ENCODE data around the gene RNF207. TPM values are rescaled to one million over a fixed set of nuclear protein-coding genes. Genes with fewer than 3 reads are reported as not detected.

RNF207 gene
- total and polyA plus RNA-seq, 2 of the 8 experiments (the other 6 are each of a cell fraction or from before 2014, with no cell fraction given), result 3.9 to 5.4 TPM

- TF ChIP-seq, protein P1, sequence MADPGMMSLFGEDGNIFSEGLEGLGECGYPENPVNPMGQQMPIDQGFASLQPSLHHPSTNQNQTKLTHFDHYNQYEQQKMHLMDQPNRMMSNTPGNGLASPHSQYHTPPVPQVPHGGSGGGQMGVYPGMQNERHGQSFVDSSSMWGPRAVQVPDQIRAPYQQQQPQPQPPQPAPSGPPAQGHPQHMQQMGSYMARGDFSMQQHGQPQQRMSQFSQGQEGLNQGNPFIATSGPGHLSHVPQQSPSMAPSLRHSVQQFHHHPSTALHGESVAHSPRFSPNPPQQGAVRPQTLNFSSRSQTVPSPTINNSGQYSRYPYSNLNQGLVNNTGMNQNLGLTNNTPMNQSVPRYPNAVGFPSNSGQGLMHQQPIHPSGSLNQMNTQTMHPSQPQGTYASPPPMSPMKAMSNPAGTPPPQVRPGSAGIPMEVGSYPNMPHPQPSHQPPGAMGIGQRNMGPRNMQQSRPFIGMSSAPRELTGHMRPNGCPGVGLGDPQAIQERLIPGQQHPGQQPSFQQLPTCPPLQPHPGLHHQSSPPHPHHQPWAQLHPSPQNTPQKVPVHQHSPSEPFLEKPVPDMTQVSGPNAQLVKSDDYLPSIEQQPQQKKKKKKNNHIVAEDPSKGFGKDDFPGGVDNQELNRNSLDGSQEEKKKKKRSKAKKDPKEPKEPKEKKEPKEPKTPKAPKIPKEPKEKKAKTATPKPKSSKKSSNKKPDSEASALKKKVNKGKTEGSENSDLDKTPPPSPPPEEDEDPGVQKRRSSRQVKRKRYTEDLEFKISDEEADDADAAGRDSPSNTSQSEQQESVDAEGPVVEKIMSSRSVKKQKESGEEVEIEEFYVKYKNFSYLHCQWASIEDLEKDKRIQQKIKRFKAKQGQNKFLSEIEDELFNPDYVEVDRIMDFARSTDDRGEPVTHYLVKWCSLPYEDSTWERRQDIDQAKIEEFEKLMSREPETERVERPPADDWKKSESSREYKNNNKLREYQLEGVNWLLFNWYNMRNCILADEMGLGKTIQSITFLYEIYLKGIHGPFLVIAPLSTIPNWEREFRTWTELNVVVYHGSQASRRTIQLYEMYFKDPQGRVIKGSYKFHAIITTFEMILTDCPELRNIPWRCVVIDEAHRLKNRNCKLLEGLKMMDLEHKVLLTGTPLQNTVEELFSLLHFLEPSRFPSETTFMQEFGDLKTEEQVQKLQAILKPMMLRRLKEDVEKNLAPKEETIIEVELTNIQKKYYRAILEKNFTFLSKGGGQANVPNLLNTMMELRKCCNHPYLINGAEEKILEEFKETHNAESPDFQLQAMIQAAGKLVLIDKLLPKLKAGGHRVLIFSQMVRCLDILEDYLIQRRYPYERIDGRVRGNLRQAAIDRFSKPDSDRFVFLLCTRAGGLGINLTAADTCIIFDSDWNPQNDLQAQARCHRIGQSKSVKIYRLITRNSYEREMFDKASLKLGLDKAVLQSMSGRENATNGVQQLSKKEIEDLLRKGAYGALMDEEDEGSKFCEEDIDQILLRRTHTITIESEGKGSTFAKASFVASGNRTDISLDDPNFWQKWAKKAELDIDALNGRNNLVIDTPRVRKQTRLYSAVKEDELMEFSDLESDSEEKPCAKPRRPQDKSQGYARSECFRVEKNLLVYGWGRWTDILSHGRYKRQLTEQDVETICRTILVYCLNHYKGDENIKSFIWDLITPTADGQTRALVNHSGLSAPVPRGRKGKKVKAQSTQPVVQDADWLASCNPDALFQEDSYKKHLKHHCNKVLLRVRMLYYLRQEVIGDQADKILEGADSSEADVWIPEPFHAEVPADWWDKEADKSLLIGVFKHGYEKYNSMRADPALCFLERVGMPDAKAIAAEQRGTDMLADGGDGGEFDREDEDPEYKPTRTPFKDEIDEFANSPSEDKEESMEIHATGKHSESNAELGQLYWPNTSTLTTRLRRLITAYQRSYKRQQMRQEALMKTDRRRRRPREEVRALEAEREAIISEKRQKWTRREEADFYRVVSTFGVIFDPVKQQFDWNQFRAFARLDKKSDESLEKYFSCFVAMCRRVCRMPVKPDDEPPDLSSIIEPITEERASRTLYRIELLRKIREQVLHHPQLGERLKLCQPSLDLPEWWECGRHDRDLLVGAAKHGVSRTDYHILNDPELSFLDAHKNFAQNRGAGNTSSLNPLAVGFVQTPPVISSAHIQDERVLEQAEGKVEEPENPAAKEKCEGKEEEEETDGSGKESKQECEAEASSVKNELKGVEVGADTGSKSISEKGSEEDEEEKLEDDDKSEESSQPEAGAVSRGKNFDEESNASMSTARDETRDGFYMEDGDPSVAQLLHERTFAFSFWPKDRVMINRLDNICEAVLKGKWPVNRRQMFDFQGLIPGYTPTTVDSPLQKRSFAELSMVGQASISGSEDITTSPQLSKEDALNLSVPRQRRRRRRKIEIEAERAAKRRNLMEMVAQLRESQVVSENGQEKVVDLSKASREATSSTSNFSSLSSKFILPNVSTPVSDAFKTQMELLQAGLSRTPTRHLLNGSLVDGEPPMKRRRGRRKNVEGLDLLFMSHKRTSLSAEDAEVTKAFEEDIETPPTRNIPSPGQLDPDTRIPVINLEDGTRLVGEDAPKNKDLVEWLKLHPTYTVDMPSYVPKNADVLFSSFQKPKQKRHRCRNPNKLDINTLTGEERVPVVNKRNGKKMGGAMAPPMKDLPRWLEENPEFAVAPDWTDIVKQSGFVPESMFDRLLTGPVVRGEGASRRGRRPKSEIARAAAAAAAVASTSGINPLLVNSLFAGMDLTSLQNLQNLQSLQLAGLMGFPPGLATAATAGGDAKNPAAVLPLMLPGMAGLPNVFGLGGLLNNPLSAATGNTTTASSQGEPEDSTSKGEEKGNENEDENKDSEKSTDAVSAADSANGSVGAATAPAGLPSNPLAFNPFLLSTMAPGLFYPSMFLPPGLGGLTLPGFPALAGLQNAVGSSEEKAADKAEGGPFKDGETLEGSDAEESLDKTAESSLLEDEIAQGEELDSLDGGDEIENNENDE (IDR thresholded peaks at IDR 0.05; ENCODE audit: insufficient replicate concordance, low read length), result no peak
- TF ChIP-seq BACH1 (IDR thresholded peaks at IDR 0.05; ENCODE audit: low read length) (no peak), CTBP2 (IDR thresholded peaks at IDR 0.05; ENCODE audit: borderline replicate concordance, insufficient read depth, insufficient read length, low read length) (no peak), BCL11A (IDR thresholded peaks at IDR 0.05; ENCODE audit: low read depth in 2 of 2, low read length in 2 of 2) (no peak), POU5F1 (IDR thresholded peaks at IDR 0.05; ENCODE audit: low read depth, low read length) (no peak)
- TF ChIP-seq, protein P2, sequence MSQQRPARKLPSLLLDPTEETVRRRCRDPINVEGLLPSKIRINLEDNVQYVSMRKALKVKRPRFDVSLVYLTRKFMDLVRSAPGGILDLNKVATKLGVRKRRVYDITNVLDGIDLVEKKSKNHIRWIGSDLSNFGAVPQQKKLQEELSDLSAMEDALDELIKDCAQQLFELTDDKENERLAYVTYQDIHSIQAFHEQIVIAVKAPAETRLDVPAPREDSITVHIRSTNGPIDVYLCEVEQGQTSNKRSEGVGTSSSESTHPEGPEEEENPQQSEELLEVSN (IDR thresholded peaks at IDR 0.05), result no peak
Observed at GRCh38 chr1:6212193-6212959, 6.5 kb downstream of the RNF207 start (continued).
